T-helper 1 cell treated with Interleukin-12 subunit alpha and Interleukin-12 subunit beta and Interleukin-4 antibody, amounts not matched to agents 30 ng/mL and 1 ng/mL, for 36 hours (primary cell): ENCODE measurements around the gene CLDN18. TPM values are rescaled to one million over a fixed set of nuclear protein-coding genes. Genes with fewer than 3 reads are reported as not detected.

Experiments
- intact Hi-C: fragments of 100-400 bp; cut with micrococcal nuclease; formaldehyde crosslinking; loops from one replicate; pipeline ENCODE4 v1.15.1; 2024
- total RNA-seq: library from RNA; stranded (reverse); gene quantifications from 2 replicates; pipeline ENCODE4 v1.2.3, GENCODE V29; 2022

The CLDN18 gene
- total RNA-seq, 1 donor from 2014 or later = not detected

- intact Hi-C loops = no loop called here
Observed at GRCh38 chr3:138025553-138025952, 15.6 kb downstream of the CLDN18 start.

GRCh38 chr3:138027821-138028220, 17.9 kb downstream of the CLDN18 start:
- intact Hi-C loops = no loop called here

- intact Hi-C loops = no loop called here
Observed at GRCh38 chr3:138030734-138031280, 20.8 kb downstream of the CLDN18 start.

DNA sequence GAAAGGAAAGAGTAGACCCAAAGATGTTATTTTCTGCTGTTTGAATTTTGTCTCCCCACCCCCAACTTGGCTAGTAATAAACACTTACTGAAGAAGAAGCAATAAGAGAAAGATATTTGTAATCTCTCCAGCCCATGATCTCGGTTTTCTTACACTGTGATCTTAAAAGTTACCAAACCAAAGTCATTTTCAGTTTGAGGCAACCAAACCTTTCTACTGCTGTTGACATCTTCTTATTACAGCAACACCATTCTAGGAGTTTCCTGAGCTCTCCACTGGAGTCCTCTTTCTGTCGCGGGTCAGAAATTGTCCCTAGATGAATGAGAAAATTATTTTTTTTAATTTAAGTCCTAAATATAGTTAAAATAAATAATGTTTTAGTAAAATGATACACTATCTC, 21.6 kb downstream of the CLDN18 start:
- intact Hi-C loops = no loop called here

DNA sequence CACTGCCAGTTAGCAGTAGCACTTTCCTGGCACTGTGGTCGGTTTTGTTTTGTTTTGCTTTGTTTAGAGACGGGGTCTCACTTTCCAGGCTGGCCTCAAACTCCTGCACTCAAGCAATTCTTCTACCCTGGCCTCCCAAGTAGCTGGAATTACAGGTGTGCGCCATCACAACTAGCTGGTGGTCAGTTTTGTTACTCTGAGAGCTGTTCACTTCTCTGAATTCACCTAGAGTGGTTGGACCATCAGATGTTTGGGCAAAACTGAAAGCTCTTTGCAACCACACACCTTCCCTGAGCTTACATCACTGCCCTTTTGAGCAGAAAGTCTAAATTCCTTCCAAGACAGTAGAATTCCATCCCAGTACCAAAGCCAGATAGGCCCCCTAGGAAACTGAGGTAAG, 22.6 kb downstream of the CLDN18 start:
- intact Hi-C loops = no loop called here

GRCh38 chr3:138033202-138033691, 23.3 kb downstream of the CLDN18 start:
- intact Hi-C loops = no loop called here

- intact Hi-C loops = no loop called here
Observed at GRCh38 chr3:138034918-138035317, 25.0 kb downstream of the CLDN18 start.

DNA sequence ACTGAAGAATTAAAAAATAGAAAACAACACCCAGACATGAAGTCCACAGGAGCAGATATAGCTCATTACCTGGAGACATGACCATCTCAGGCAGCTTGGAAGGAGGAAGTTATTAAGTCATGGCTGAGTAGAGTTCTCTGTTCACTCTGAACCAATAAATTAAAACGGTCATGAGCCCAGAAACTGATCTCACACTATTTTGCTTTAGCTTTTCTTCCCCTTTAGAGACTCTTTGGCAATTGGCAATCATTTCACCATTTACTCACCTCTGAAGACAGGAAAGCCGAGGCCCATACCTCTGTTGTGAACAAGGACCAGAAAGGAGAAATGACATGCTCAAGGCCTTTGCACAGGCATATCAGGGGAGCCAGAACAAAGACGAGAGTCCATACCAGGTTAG, 26.6 kb downstream of the CLDN18 start:
- intact Hi-C loops = no loop called here

GRCh38 chr3:138038725-138039462, 28.9 kb downstream of the CLDN18 start:
- intact Hi-C loops = no loop called here

DNA sequence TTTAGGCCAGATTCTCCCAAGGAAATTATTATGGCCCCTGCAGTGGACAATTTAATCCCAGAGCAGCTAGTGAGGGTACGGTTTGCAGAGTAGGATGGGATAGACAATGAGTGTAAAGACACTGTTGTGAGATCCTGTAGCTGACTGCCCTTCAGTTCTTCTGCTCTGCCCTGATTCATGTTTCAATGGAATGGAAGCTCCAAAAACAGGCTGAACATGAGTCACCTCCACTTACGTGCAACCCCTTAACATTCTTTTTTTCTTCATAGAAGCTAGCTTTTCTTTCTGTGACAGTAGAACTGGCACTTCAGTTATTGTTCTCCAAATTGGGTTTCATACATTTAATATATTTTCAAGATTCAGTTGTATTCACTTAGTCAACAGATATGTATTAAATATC, 32.1 kb downstream of the CLDN18 start:
- intact Hi-C loops = no loop called here

GRCh38 chr3:138043266-138044029, 33.5 kb downstream of the CLDN18 start:
- intact Hi-C loops = no loop called here

GRCh38 chr3:138046085-138046484, 36.1 kb downstream of the CLDN18 start:
- intact Hi-C loops = no loop called here

DNA sequence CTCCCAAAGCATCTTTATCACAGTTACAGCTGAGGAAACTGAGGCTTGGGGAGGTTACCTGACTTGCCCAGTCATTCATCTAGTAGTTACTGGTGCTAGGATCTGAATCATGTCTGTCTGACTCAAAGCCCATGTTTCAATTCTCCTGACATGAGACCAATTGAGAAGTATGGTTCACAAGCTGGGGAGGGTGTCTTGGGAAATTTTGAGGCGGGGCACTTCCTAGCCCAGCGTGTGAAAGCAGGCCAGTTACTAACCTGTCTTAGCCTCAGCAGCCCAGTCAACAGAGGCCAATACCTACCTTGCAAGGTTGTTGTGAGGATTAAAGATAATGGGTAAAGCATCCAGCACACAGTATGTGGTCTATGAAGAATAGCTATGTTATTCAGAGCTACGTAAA, 37.0 kb downstream of the CLDN18 start:
- intact Hi-C loops = no loop called here

DNA sequence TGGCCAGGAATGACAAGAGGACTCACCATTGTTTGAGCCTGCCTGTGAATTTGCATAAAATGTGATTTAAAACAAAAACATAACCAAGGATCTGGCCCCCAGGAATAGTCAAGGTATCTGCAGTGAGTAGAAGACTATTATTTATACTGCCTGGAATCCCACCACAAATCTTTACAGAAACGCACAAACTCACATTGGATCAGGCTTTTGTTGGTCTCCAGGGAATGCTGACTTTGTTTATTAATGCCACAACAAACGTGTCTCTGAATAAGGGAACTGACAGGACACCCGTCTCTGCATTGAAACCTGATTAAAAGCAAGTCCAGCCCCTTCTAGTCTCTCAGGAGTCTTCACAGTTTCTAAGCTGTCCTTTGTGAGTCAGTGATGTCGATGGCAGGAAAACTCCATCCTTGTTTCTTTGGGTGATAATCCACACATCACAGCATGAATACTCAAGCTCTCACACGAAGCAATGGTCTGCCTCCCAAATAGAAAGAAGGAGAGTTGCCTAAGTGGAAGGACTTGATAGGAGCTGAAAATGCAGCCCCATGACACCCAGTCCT, 37.7 kb downstream of the CLDN18 start:
- intact Hi-C loops = no loop called here

DNA sequence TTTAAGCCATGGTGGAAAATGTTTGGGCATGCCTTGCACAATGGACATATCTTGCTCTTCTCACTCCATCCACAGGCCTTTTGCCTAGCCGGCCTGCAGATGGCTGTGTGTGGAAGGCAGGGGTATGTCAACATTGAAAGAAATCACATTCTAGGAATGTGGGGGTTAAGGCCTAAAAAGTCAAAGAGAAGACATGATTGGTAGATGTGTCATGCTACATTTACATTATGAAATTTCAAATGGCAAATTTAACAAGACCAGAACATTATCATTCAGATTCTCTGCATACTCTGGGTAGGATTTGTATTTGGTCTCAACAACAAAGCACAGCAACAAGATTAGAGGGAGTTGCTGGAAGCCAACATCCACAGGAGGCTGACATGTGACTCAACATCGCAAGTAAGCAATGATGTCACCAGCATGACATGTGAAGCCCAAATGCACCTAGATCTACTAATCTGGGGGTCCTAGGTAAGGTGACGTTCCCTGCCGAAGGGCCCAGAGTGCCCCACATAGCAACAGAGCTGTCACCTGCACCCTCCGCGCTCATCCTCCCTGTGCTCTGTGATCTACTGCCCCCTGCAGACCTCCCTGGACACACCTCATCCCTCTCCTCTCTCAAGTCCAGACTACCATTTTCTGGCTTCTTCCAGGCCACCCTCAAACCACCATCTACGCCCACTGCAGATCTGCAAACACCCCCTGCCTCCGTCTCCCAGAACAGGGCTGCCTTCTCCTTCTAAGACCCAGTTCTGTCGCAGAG, 39.4 kb downstream of the CLDN18 start:
- intact Hi-C loops = no loop called here

- intact Hi-C loops = no loop called here
Observed at GRCh38 chr3:138051947-138052802, 42.2 kb downstream of the CLDN18 start.

GRCh38 chr3:138054057-138054456, 44.1 kb downstream of the CLDN18 start:
- intact Hi-C loops = no loop called here

DNA sequence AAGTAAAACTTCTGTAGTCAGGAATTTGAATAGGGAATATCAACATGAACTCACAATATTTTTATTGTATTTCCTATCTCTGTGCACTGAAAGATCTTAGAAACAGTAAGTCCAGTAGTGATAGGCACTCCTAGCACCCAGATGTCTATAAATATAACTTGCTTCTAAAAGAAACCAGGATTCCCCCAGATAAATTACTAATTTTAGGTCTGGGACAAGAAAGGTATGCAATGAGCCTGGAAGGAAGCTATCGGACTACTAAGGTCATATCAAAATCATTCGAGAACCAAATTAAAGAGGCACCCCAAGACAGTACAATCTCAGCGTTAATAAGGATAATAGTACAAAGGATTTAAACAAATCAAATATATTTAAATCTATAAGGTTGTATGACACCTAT, 47.4 kb downstream of the CLDN18 start:
- intact Hi-C loops = no loop called here

GRCh38 chr3:138059261-138059660, 49.3 kb downstream of the CLDN18 start:
- intact Hi-C loops = no loop called here

- intact Hi-C loops = loop anchor here (10.0 kb wide), 1 partner anchor 174 kb away; no protein-coding TSS in a partner anchor
Observed at GRCh38 chr3:138060792-138061191, 50.8 kb downstream of the CLDN18 start.
